ENCODE results near the gene BCAT1.

The BCAT1 gene

DNA sequence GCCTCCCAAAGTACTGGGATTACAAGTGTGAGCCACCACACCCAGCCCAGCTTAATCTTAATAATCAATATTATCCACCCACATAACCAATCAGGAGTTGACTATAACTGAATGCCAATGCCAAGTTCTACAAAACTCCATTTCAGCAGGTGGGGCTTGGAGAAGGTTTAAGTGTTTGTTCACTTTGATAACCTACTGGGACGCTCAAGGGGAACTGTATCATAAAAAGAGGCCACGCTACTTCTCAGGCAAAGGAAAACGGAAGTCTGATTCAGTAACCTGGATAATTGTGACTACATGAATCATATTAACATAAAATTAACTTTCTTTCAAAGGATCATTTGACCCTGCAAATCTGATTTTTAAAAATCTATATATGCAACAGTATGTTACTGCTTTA is 179.2 kb downstream of the BCAT1 start:
- DNase-seq (ENCODE audit: low spot score): no peak

DNA sequence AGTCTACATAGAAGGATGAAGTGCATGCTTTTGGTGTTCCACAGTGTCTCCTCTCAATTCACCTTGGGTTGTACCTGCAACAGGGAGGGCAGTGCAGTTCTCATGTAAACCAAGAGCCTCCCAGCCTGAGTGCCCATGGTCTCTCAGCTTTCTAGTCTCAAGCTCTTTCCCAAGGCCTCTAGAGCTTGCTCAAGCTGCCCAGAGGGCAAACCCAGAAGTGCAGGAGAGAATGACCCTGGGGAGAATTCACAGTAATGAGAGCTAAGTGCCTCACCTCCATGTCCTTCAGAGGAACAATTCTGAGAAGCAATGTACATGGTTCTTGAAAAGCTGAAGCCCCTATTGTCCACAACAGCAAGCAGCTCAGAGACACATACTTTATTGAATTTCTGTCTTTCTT is 180.5 kb downstream of the BCAT1 start:
- DNase-seq (ENCODE audit: low spot score): no peak

DNA sequence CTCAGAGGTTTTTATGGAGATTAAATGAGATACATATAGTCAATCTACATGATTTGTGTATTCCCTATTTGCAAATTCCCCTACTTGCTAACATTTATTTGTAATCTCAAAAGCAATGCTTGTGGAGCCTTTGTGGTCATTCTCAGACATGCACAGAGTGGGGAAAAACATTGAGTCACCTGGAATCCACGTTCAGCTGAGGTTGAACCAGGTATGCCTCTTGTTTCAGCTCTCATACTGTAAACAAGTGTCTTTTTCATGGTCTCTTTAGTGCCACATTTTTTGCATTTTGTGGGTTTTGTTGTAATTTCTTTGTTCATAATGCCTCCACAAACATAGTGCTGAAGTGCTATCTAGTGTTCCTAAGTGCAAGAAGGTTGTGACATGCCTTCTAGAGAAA is 181.9 kb downstream of the BCAT1 start:
- DNase-seq (ENCODE audit: low spot score): no peak

DNA sequence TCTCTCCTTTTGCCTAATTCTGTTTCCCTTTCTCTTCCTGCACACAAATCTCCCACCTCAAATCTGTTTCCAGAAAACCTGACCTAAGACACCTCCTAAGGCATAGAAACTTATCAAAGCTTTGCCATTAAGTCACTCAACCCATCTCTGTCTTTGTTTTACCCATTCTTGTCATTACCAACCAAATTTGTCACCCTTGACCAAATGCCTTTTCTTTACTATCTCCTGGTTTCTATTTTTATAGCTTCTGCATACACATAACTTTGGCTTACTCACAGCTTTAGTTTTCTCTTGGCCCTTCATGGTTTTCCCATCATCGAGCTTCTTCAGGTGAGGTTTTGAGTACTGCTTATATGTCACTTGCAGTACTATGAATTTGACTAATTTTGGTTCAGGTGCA is 184.2 kb downstream of the BCAT1 start:
- no peak for DNase-seq (ENCODE audit: low spot score)

DNA sequence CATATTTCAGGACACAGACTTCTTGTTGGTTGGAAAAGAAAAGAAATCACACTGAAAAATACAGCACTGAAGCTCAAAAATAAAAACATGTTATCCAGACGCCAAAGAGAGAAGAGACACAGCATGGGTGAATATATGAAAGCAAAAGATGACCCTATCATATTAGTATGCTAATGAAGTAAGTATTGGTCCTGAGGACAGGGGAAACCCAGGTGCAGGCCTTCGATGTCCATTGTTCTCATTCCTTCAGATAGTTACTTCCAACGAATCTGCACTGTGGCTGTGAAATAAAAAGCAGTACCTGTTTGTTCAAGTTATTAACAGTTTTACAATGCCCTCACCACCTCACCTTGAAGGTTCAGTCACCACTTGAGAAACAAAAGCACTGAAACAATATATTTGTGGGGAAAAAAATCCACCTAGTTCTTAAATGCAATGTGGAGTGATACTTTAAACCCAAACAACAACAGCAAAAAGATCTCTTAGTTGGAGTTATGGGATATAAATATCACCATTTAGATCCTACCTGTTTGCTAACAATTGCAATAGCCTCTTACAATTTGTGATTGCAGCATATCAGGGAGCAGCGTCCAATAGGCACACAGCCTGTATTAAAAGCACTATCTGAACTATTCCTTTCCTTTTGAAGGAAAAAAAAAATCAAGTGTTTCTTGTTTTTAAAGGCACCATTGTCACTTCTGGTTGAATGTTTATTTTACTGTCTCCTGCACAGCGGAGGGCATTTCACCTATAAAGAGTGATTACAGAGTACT is 188.1 kb downstream of the BCAT1 start:
- no peak for DNase-seq (ENCODE audit: low spot score)

DNA sequence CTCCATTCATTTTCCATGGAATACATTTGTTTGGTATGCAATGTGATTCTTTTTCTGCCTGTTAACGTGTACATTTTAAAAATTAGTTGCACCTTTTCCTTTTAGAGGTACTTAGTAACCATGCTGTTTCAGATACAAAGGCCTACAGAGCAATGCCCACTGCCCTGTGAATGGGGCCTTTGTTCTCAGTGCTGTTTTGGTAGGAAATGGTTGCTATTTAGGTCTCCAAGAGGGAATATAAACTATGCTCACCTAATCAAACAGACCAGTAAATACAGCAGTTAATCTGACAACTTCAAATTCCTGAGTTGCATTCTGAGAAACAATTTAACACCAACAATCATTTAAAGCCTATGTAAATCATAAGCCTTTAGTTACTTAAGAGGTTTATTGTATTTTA is 188.7 kb downstream of the BCAT1 start:
- DNase-seq (ENCODE audit: low spot score): peak; percentile 91
